ENCODE data around the gene TRAF1.
"Not testable (repeated sequence)": the region's sequence is repeated elsewhere in the genome, so short reads cannot be mapped to it uniquely, and the experiment has no call there.

Gene TRAF1

GRCh38 chr9:120926397-120926928, at the start of gene TRAF1:
TRAF1 (minus strand) TSS chr9:120926796; CDS start chr9:120926075, 721 bp downstream.
- in situ Hi-C loops (cut with MboI; ENCODE audit: low sequenced_read_pairs) = loop anchor here (25.0 kb wide), 1 partner anchor 164 kb away; no protein-coding TSS in a partner anchor

GRCh38 chr9:120974921-120975320, 48.3 kb upstream of the TRAF1 start:
- in situ Hi-C loops (cut with MboI; ENCODE audit: low sequenced_read_pairs) = loop anchor here (25.0 kb wide), 1 partner anchor 412 kb away; no protein-coding TSS in a partner anchor

- in situ Hi-C loops (cut with MboI; ENCODE audit: low sequenced_read_pairs) = no loop called here
Observed at GRCh38 chr9:120974181-120974580, 47.6 kb upstream of the TRAF1 start.

- in situ Hi-C loops (cut with MboI; ENCODE audit: low sequenced_read_pairs) = no loop called here
Observed at GRCh38 chr9:120971938-120972337, 45.3 kb upstream of the TRAF1 start.

- in situ Hi-C loops (cut with MboI; ENCODE audit: low sequenced_read_pairs) = not testable (repeated sequence)
Observed at GRCh38 chr9:120971471-120971870, 44.9 kb upstream of the TRAF1 start.

- in situ Hi-C loops (cut with MboI; ENCODE audit: low sequenced_read_pairs) = no loop called here
Observed at GRCh38 chr9:120970244-120970643, 43.6 kb upstream of the TRAF1 start.

- in situ Hi-C loops (cut with MboI; ENCODE audit: low sequenced_read_pairs) = no loop called here
Observed at GRCh38 chr9:120966013-120966369, 39.4 kb upstream of the TRAF1 start.

GRCh38 chr9:120965344-120966012, 38.9 kb upstream of the TRAF1 start:
- in situ Hi-C loops (cut with MboI; ENCODE audit: low sequenced_read_pairs) = no loop called here

- in situ Hi-C loops (cut with MboI; ENCODE audit: low sequenced_read_pairs) = no loop called here
Observed at GRCh38 chr9:120961936-120962335, 35.3 kb upstream of the TRAF1 start.

- in situ Hi-C loops (cut with MboI; ENCODE audit: low sequenced_read_pairs) = no loop called here
Observed at GRCh38 chr9:120960001-120960400, 33.4 kb upstream of the TRAF1 start.

- in situ Hi-C loops (cut with MboI; ENCODE audit: low sequenced_read_pairs) = no loop called here
Observed at GRCh38 chr9:120956862-120957261, 30.3 kb upstream of the TRAF1 start.

- in situ Hi-C loops (cut with MboI; ENCODE audit: low sequenced_read_pairs) = no loop called here
Observed at GRCh38 chr9:120951960-120952618, 25.5 kb upstream of the TRAF1 start.

GRCh38 chr9:120950421-120951388, 24.1 kb upstream of the TRAF1 start:
- in situ Hi-C loops (cut with MboI; ENCODE audit: low sequenced_read_pairs) = no loop called here

GRCh38 chr9:120949290-120949689, 22.7 kb upstream of the TRAF1 start:
- in situ Hi-C loops (cut with MboI; ENCODE audit: low sequenced_read_pairs) = loop anchor here (25.0 kb wide), 1 partner anchor 187 kb away; no protein-coding TSS in a partner anchor

- in situ Hi-C loops (cut with MboI; ENCODE audit: low sequenced_read_pairs) = loop anchor here (25.0 kb wide), 1 partner anchor 187 kb away; no protein-coding TSS in a partner anchor
Observed at GRCh38 chr9:120948824-120949223, 22.2 kb upstream of the TRAF1 start.

GRCh38 chr9:120947222-120947621, 20.6 kb upstream of the TRAF1 start:
- in situ Hi-C loops (cut with MboI; ENCODE audit: low sequenced_read_pairs) = loop anchor here (25.0 kb wide), 1 partner anchor 185 kb away; no protein-coding TSS in a partner anchor

GRCh38 chr9:120946259-120946658, 19.7 kb upstream of the TRAF1 start:
- in situ Hi-C loops (cut with MboI; ENCODE audit: low sequenced_read_pairs) = loop anchor here (25.0 kb wide), 1 partner anchor 184 kb away; no protein-coding TSS in a partner anchor

GRCh38 chr9:120944948-120945347, 18.4 kb upstream of the TRAF1 start:
- in situ Hi-C loops (cut with MboI; ENCODE audit: low sequenced_read_pairs) = loop anchor here (25.0 kb wide), 1 partner anchor 183 kb away; no protein-coding TSS in a partner anchor

- in situ Hi-C loops (cut with MboI; ENCODE audit: low sequenced_read_pairs) = loop anchor here (25.0 kb wide), 1 partner anchor 182 kb away; no protein-coding TSS in a partner anchor
Observed at GRCh38 chr9:120944434-120944843, 17.8 kb upstream of the TRAF1 start.

GRCh38 chr9:120942186-120943001, 15.8 kb upstream of the TRAF1 start:
- in situ Hi-C loops (cut with MboI; ENCODE audit: low sequenced_read_pairs) = loop anchor here (25.0 kb wide), 1 partner anchor 180 kb away; no protein-coding TSS in a partner anchor

Data from HL-60/S4 treated with phorbol 12-myristate 13-acetate at 8.2 ng/mL for 4 days and 3 days (cell line).